SK-N-SH (cell line): ENCODE data around the gene DIS3L2. TPM values are rescaled to one million over a fixed set of nuclear protein-coding genes. Genes with fewer than 3 reads are reported as not detected.

Source experiments
- CTCF ChIA-PET: fragments of 300-600, 350-600 bp; formaldehyde crosslinking; extraction: SDS; loops from one replicate; lab custom pipeline; 2021; lab: Yijun Ruan, JAX
- POLR2A ChIA-PET: fragments of 350-600 bp; sonication (Branson Sonifier 250); formaldehyde crosslinking; extraction: SDS; loops from one replicate; lab custom pipeline; 2020; ENCODE audit warnings: antibody characterized with exemption, inconsistent platforms; lab: Yijun Ruan, JAX
- DNase-seq: peaks from one replicate; pipeline ENCODE4 v3.0.0; 2012
- H2AFZ ChIP-seq: fragments of 200-600 bp; sonication (generic); 2 replicates; pipeline ENCODE4 v1.8.1; 2016; ENCODE audit warnings: antibody characterized with exemption, mild to moderate bottlenecking, low read depth
- H3F3A ChIP-seq: fragments of 200-600 bp; sonication (generic); replicated peaks from 2 replicates; pipeline ENCODE3; 2016; ENCODE audit warnings: antibody characterized with exemption, mild to moderate bottlenecking; ENCODE audit not compliant: insufficient read depth
- H3K27ac ChIP-seq, 2 experiments: fragments of 200-500 bp in 1 of 2; fragments of 200-600 bp in 1 of 2; sonication (Bioruptor generic) in 1 of 2; sonication (generic), shearing (Covaris generic) in 1 of 2; 2 replicates each; pipeline versions ENCODE4 v1.5.1 to v1.6.1; 2014 to 2016; ENCODE audit warnings: low read depth in 2 of 2, inconsistent platforms in 1 of 2, low read length in 1 of 2, mild to moderate bottlenecking in 1 of 2, mixed read lengths in 1 of 2
- H3K27me3 ChIP-seq: fragments of 200-600 bp; sonication (generic), shearing (Covaris generic); 2 replicates; pipeline ENCODE4 v1.6.1; 2016; ENCODE audit warnings: mixed run types; ENCODE audit not compliant: insufficient read depth
- H3K36me3 ChIP-seq, 2 experiments: fragments of 200-500 bp in 1 of 2; fragments of 200-600 bp in 1 of 2; sonication (Bioruptor generic) in 1 of 2; sonication (generic) in 1 of 2; replicated peaks in 1 of 2; 2 replicates each; pipeline versions ENCODE3 to v1.5.1; 2014 to 2016; ENCODE audit warnings: low read length in 1 of 2, mild to moderate bottlenecking in 1 of 2; ENCODE audit not compliant: insufficient read depth in 2 of 2, control insufficient read depth in 1 of 2
- H3K4me1 ChIP-seq, 2 experiments: fragments of 200-500 bp in 1 of 2; fragments of 200-600 bp in 1 of 2; sonication (Bioruptor generic) in 1 of 2; sonication (generic), shearing (Covaris generic) in 1 of 2; 2 replicates each; pipeline versions ENCODE4 v1.5.1 to v1.6.1; 2014 to 2016; ENCODE audit warnings: low read depth in 1 of 2, low read length in 1 of 2, mixed run types in 1 of 2; ENCODE audit not compliant: insufficient read depth in 2 of 2, control insufficient read depth in 1 of 2
- H3K4me2 ChIP-seq: fragments of 200-600 bp; sonication (generic), shearing (Covaris generic); 2 replicates; pipeline ENCODE4 v1.6.1; 2017; ENCODE audit warnings: mixed run types
- H3K4me3 ChIP-seq, 2 experiments: fragments of 200-500 bp in 1 of 2; fragments of 200-600 bp in 1 of 2; sonication (Bioruptor generic) in 1 of 2; sonication (generic), shearing (Covaris generic) in 1 of 2; 2 replicates each; pipeline versions ENCODE4 v1.5.1 to v1.8.1; 2014 to 2016; ENCODE audit warnings: low read depth in 2 of 2, inconsistent platforms in 1 of 2, low read length in 1 of 2, mild to moderate bottlenecking in 1 of 2, mixed read lengths in 1 of 2, moderate library complexity in 1 of 2
- H3K79me2 ChIP-seq: fragments of 200-600 bp; sonication (generic); 2 replicates; pipeline ENCODE4 v1.8.1; 2017; ENCODE audit warnings: mild to moderate bottlenecking; ENCODE audit not compliant: insufficient read depth
- H3K9ac ChIP-seq: fragments of 200-600 bp; sonication (generic); 2 replicates; pipeline ENCODE4 v1.6.1; 2017; ENCODE audit warnings: mixed run types
- H3K9me2 ChIP-seq: fragments of 200-600 bp; sonication (generic); 2 replicates; pipeline ENCODE4 v1.6.1; 2017; ENCODE audit warnings: mixed run types
- H3K9me3 ChIP-seq: fragments of 200-600 bp; sonication (generic); 2 replicates; pipeline ENCODE4 v1.6.1; 2017; ENCODE audit warnings: mixed run types, mild to moderate bottlenecking, moderate library complexity
- H4K20me1 ChIP-seq: fragments of 200-600 bp; sonication (generic); 2 replicates; pipeline ENCODE4 v1.6.1; 2017; ENCODE audit warnings: mild to moderate bottlenecking, mixed run types; ENCODE audit not compliant: insufficient read depth
- ELF1 ChIP-seq: IDR thresholded peaks from 2 replicates; pipeline ENCODE4 v1.4.0; 2012
- FOSL2 ChIP-seq: IDR thresholded peaks from 2 replicates; pipeline ENCODE4 v1.4.0; 2012; ENCODE audit warnings: low read depth, mild to moderate bottlenecking, moderate library complexity, borderline replicate concordance
- FOXM1 ChIP-seq: IDR thresholded peaks from 2 replicates; pipeline ENCODE4 v1.4.0; 2012; ENCODE audit warnings: low read depth, mild to moderate bottlenecking
- GABPA ChIP-seq: IDR thresholded peaks from 2 replicates; pipeline ENCODE4 v1.4.0; 2012; ENCODE audit warnings: low read depth, mild to moderate bottlenecking
- JUND ChIP-seq: IDR thresholded peaks from 2 replicates; pipeline ENCODE4 v1.4.0; 2012
- NFIC ChIP-seq: IDR thresholded peaks from 2 replicates; pipeline ENCODE4 v1.4.0; 2012; ENCODE audit warnings: borderline replicate concordance
- RFX5 ChIP-seq: IDR thresholded peaks from 2 replicates; pipeline ENCODE4 v1.6.1; 2012; ENCODE audit warnings: mild to moderate bottlenecking, improper control_type of control experiment, low read length
- SIN3A ChIP-seq: IDR thresholded peaks from 2 replicates; pipeline ENCODE4 v1.6.1; 2012; ENCODE audit warnings: low read depth, mild to moderate bottlenecking, low read length, moderate library complexity, borderline replicate concordance
- WGBS: methylation state at CpG from one replicate; pipeline ENCODE4 v1.1.6; 2017; ENCODE audit warnings: low lambda C conversion rate; 5-methylcytosine and 5-hydroxymethylcytosine counted together
- polyA plus RNA-seq, 3 experiments: library from polyadenylated mRNA; depleted of rRNA; stranded (reverse); fragments of >200 nt; gene quantifications; 2 replicates each; pipeline ENCODE4 v1.2.3, GENCODE V29; 2012
- TF ChIP-seq, protein P1 (sequence below): IDR thresholded peaks from 2 replicates; pipeline ENCODE4 v1.4.0; 2012; ENCODE audit warnings: low read depth
- TF ChIP-seq, protein P2 (sequence below): IDR thresholded peaks from 2 replicates; pipeline ENCODE4 v1.4.0; 2012; ENCODE audit warnings: low read depth, borderline replicate concordance
- TF ChIP-seq, protein P3 (sequence below): fragments of 200-600 bp; sonication (generic); IDR thresholded peaks from 2 replicates; pipeline ENCODE4 v1.6.1; 2017; ENCODE audit warnings: antibody characterized with exemption, mild to moderate bottlenecking, moderate library complexity

The DIS3L2 gene
- polyA plus RNA-seq, 1 of the 3 experiments (the other 2 are of a cell fraction): 17.9 TPM

DNA sequence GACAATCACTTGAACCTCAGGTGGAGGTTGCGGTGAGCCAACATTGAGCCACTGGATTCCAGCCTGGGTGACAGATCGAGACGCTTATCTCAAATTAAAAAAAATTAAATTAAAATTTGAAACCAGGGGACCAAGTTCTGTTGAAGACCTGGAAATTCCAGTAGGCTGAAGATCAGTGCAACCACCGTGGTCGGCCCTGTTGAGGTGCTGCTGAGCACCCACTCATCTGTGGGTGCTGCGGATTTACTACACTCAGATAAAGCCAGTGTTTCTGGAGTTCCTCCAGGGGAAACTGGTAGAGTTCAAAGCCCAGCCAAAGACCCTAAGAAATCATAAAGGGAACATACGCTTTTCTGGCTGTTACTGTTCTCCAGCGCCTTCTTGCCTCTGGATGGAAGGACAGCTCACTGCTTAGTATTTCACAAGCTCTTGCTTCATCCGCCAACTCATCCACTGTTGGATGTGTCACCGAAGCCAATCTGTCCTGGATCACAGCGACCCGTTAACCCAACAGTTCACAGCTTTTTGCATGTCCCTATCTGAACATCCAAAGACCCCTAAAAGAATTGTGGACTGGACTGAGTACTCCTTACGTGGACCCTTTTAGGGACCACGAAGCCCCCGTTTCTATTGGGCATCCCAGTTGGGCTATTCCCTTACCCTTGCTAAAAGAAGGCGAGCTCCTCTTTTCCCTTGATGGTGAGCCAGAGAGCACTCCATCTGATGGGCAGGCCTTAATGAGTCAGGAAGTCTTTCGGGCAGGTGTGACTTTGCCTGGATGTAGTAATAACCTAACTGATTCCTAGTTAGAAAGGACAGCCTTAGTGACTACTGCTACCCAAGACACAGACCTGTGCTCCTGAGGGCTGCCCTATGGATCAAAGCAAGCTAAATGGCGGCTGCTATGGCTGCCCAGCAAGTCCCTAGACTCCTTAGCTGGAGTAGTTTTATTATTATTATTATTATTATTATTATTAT is 411.0 kb downstream of the DIS3L2 start:
- POLR2A ChIA-PET: no interaction called here

DNA sequence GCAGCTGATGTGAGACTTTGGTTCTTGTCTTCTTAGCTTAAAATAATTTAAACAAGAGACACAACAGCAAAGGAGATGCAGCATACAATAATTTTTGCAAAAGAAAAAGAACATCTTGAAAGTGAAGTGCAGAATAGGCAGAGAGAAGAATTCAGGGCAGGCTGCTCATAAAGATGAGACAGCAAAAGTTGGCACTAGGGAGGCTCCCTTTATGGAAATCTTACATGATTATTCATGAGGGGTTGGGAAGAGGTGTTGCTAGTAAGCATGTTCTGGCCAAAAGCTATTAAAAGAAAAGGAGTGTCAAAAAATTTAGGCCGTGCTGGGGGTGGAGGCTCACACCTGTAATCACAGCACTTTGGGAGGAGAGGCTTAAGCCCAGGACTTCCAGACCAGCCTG is 412.8 kb downstream of the DIS3L2 start:
- POLR2A ChIA-PET: no interaction called here
- no peak for DNase-seq
- Histone ChIP-seq H3K4me2 (no peak overlapping the region), H3K9me2 (no peaks in the 10 kb centered on the region), H3K79me2 (no peaks in the 10 kb centered on the region), H3K27ac (no peak overlapping the region), H3K9me3 (no peaks in the 10 kb centered on the region), H3K4me3 (no peak overlapping the region), H3K9ac (no peak overlapping the region), H3F3A (no peaks in the 10 kb centered on the region), H4K20me1 (no peaks in the 10 kb centered on the region), H3K36me3 (no peaks in the 10 kb centered on the region), H2AFZ (no peak overlapping the region), H3K4me1 (no peaks in the 10 kb centered on the region), H3K27me3 (no peaks in the 10 kb centered on the region; the same call in 1 of the 2 replicates)
- no peak for TF ChIP-seq FOSL2
- no peak for TF ChIP-seq JUND
- no peak for TF ChIP-seq ELF1
- TF ChIP-seq, protein P1, sequence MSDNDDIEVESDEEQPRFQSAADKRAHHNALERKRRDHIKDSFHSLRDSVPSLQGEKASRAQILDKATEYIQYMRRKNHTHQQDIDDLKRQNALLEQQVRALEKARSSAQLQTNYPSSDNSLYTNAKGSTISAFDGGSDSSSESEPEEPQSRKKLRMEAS: no peak
- no peak for TF ChIP-seq FOXM1
- TF ChIP-seq SIN3A: no peak
- CTCF ChIA-PET: interaction anchor here (1.4 to 1.8 kb wide), 4 partner anchors 10 to 468 kb away, joined by 4 to 6 read pairs (median 4); no protein-coding TSS in a partner anchor
- 47% methylated on average over 1 of the region's 1 CpG for WGBS

More for the DNA sequence above, 411.0 kb downstream of the DIS3L2 start:
- H4K20me1 ChIP-seq: no peaks in the 10 kb centered on the region
- no peak overlapping the region for H3K4me3 ChIP-seq
- no peaks in the 10 kb centered on the region for H3K9me3 ChIP-seq
- no peaks in the 10 kb centered on the region for H3K79me2 ChIP-seq
- no peak overlapping the region for H3K9ac ChIP-seq
- CTCF ChIA-PET: interaction anchor here (0.7 to 1.7 kb wide), 4 partner anchors 45 to 448 kb away, joined by 3 to 6 read pairs (median 4); partner anchors contain the start of gene NPPC
- no peaks in the 10 kb centered on the region for H3F3A ChIP-seq
- no peaks in the 10 kb centered on the region for H3K4me1 ChIP-seq
- peak; percentile 2 for DNase-seq
- WGBS: 71% methylated on average over 18 of the region's 18 CpGs
- TF ChIP-seq SIN3A (no peak), RFX5 (no peak), NFIC (no peak), ELF1 (no peak), GABPA (no peak), JUND (no peak)
- TF ChIP-seq, protein P2, sequence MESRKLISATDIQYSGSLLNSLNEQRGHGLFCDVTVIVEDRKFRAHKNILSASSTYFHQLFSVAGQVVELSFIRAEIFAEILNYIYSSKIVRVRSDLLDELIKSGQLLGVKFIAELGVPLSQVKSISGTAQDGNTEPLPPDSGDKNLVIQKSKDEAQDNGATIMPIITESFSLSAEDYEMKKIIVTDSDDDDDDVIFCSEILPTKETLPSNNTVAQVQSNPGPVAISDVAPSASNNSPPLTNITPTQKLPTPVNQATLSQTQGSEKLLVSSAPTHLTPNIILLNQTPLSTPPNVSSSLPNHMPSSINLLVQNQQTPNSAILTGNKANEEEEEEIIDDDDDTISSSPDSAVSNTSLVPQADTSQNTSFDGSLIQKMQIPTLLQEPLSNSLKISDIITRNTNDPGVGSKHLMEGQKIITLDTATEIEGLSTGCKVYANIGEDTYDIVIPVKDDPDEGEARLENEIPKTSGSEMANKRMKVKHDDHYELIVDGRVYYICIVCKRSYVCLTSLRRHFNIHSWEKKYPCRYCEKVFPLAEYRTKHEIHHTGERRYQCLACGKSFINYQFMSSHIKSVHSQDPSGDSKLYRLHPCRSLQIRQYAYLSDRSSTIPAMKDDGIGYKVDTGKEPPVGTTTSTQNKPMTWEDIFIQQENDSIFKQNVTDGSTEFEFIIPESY: no peak
- TF ChIP-seq, protein P3, sequence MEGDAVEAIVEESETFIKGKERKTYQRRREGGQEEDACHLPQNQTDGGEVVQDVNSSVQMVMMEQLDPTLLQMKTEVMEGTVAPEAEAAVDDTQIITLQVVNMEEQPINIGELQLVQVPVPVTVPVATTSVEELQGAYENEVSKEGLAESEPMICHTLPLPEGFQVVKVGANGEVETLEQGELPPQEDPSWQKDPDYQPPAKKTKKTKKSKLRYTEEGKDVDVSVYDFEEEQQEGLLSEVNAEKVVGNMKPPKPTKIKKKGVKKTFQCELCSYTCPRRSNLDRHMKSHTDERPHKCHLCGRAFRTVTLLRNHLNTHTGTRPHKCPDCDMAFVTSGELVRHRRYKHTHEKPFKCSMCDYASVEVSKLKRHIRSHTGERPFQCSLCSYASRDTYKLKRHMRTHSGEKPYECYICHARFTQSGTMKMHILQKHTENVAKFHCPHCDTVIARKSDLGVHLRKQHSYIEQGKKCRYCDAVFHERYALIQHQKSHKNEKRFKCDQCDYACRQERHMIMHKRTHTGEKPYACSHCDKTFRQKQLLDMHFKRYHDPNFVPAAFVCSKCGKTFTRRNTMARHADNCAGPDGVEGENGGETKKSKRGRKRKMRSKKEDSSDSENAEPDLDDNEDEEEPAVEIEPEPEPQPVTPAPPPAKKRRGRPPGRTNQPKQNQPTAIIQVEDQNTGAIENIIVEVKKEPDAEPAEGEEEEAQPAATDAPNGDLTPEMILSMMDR: no peak
- H3K9me2 ChIP-seq: no peaks in the 10 kb centered on the region
- no peak overlapping the region for H3K4me2 ChIP-seq
- H3K27ac ChIP-seq: no peak overlapping the region
- H3K27me3 ChIP-seq: no peaks in the 10 kb centered on the region; the same call in 1 of the 2 replicates
- no peaks in the 10 kb centered on the region for H3K36me3 ChIP-seq
- no peak overlapping the region for H2AFZ ChIP-seq
